ENCODE data around the gene ATP10A. TPM values are rescaled to one million over a fixed set of nuclear protein-coding genes. Genes with fewer than 3 reads are reported as not detected.

Gene ATP10A
- total RNA-seq, 2 donors from 2014 or later, result 16.6 to 22.8 TPM

- Mint-ChIP-seq H3K27ac (no peak overlapping the region), H3K9me3 (no peaks in the 10 kb centered on the region), H3K36me3 (peaks cover 4% of the 10 kb centered on the region), H3K4me3 (no peak overlapping the region), H3K4me1 (ENCODE audit: low read depth in 2 of 2) (peaks cover 0 to 2% of the 10 kb centered on the region in 2 donors), H3K27me3 (no peaks in the 10 kb centered on the region)
- DNase-seq (ENCODE audit: low spot score) (no peak), ATAC-seq (peak in 1 of 2 donors; percentile 25)
These were observed 183.6 kb downstream of the ATP10A start for GRCh38 chr15:25679492-25679891.

- H3K4me1 Mint-ChIP-seq (ENCODE audit: low read depth in 2 of 2), result peaks cover 0 to 2% of the 10 kb centered on the region in 2 donors
- ATAC-seq (no peak), DNase-seq (ENCODE audit: low spot score) (no peak)
- peak overlapping the region in 1 of 2 donors; percentile 22 for H3K27ac Mint-ChIP-seq
- peaks cover 4% of the 10 kb centered on the region for H3K36me3 Mint-ChIP-seq
- no peak overlapping the region for H3K4me3 Mint-ChIP-seq
- no peaks in the 10 kb centered on the region for H3K9me3 Mint-ChIP-seq
- H3K27me3 Mint-ChIP-seq, result no peaks in the 10 kb centered on the region
These were observed 184.6 kb downstream of the ATP10A start for GRCh38 chr15:25678500-25678855.

GRCh38 chr15:25677719-25678499 lies 185.2 kb downstream of the ATP10A start:
- Mint-ChIP-seq H3K27ac (peak overlapping the region in 1 of 2 donors; percentile 22), H3K27me3 (no peaks in the 10 kb centered on the region), H3K9me3 (no peaks in the 10 kb centered on the region), H3K4me3 (no peak overlapping the region), H3K4me1 (ENCODE audit: low read depth in 2 of 2) (peaks cover 0 to 2% of the 10 kb centered on the region in 2 donors), H3K36me3 (peaks cover under 1% of the 10 kb centered on the region)
- DNase-seq (ENCODE audit: low spot score) (no peak), ATAC-seq (no peak)

GRCh38 chr15:25676070-25676469 lies 187.1 kb downstream of the ATP10A start:
- H3K27me3 Mint-ChIP-seq, result peaks cover 0 to 8% of the 10 kb centered on the region in 2 donors
- ATAC-seq (no peak), DNase-seq (ENCODE audit: low spot score) (no peak)
- H3K36me3 Mint-ChIP-seq, result no peaks in the 10 kb centered on the region
- H3K9me3 Mint-ChIP-seq, result no peaks in the 10 kb centered on the region
- H3K4me1 Mint-ChIP-seq (ENCODE audit: low read depth in 2 of 2), result peaks cover 0 to 2% of the 10 kb centered on the region in 2 donors
- no peak overlapping the region for H3K4me3 Mint-ChIP-seq
- no peak overlapping the region for H3K27ac Mint-ChIP-seq

- Mint-ChIP-seq H3K9me3 (no peaks in the 10 kb centered on the region), H3K4me3 (no peak overlapping the region), H3K36me3 (no peaks in the 10 kb centered on the region), H3K27ac (no peak overlapping the region), H3K27me3 (peaks cover 0 to 8% of the 10 kb centered on the region in 2 donors), H3K4me1 (ENCODE audit: low read depth in 2 of 2) (peaks cover 0 to 5% of the 10 kb centered on the region in 2 donors)
- ATAC-seq (no peak), DNase-seq (ENCODE audit: low spot score) (no peak)
These were observed 187.7 kb downstream of the ATP10A start for GRCh38 chr15:25675396-25675795.

- DNase-seq (ENCODE audit: low spot score) (no peak), ATAC-seq (no peak)
- Mint-ChIP-seq H3K9me3 (no peaks in the 10 kb centered on the region), H3K4me3 (no peak overlapping the region), H3K36me3 (no peaks in the 10 kb centered on the region), H3K4me1 (ENCODE audit: low read depth in 2 of 2) (peaks cover 0 to 2% of the 10 kb centered on the region in 2 donors), H3K27ac (no peak overlapping the region), H3K27me3 (peaks cover under 1 to 10% of the 10 kb centered on the region in 2 donors)
These were observed 188.2 kb downstream of the ATP10A start for GRCh38 chr15:25674913-25675312.

GRCh38 chr15:25673972-25674371 lies 189.2 kb downstream of the ATP10A start:
- H3K36me3 Mint-ChIP-seq, result no peaks in the 10 kb centered on the region
- peaks cover 0 to 5% of the 10 kb centered on the region in 2 donors for H3K4me1 Mint-ChIP-seq (ENCODE audit: low read depth in 2 of 2)
- no peak for DNase-seq (ENCODE audit: low spot score)
- ATAC-seq, result no peak
- H3K9me3 Mint-ChIP-seq, result no peaks in the 10 kb centered on the region
- no peak overlapping the region for H3K27ac Mint-ChIP-seq
- no peak overlapping the region for H3K4me3 Mint-ChIP-seq
- H3K27me3 Mint-ChIP-seq, result peaks cover 3 to 15% of the 10 kb centered on the region in 2 donors

- no peaks in the 10 kb centered on the region for H3K9me3 Mint-ChIP-seq
These were observed 189.8 kb downstream of the ATP10A start for GRCh38 chr15:25673351-25673750.

GRCh38 chr15:25671132-25671531 lies 192.0 kb downstream of the ATP10A start:
- no peaks in the 10 kb centered on the region for H3K36me3 Mint-ChIP-seq
- DNase-seq (ENCODE audit: low spot score), result no peak
- ATAC-seq, result no peak
- no peaks in the 10 kb centered on the region for H3K9me3 Mint-ChIP-seq
- peaks cover 0 to 5% of the 10 kb centered on the region in 2 donors for H3K4me1 Mint-ChIP-seq (ENCODE audit: low read depth in 2 of 2)
- peaks cover 3 to 15% of the 10 kb centered on the region in 2 donors for H3K27me3 Mint-ChIP-seq
- H3K4me3 Mint-ChIP-seq, result no peak overlapping the region
- no peak overlapping the region for H3K27ac Mint-ChIP-seq

More at GRCh38 chr15:25673351-25673750, 189.8 kb downstream of the ATP10A start:
- Mint-ChIP-seq H3K4me3 (no peak overlapping the region), H3K27me3 (peaks cover 3 to 15% of the 10 kb centered on the region in 2 donors), H3K4me1 (ENCODE audit: low read depth in 2 of 2) (peaks cover 0 to 5% of the 10 kb centered on the region in 2 donors), H3K27ac (no peak overlapping the region), H3K36me3 (no peaks in the 10 kb centered on the region)
- ATAC-seq (no peak), DNase-seq (ENCODE audit: low spot score) (no peak)

GRCh38 chr15:25670621-25671020 lies 192.5 kb downstream of the ATP10A start:
- no peaks in the 10 kb centered on the region for H3K36me3 Mint-ChIP-seq
- H3K27me3 Mint-ChIP-seq, result peaks cover 3 to 15% of the 10 kb centered on the region in 2 donors
- H3K9me3 Mint-ChIP-seq, result no peaks in the 10 kb centered on the region
- H3K27ac Mint-ChIP-seq, result no peak overlapping the region
- peaks cover 0 to 5% of the 10 kb centered on the region in 2 donors for H3K4me1 Mint-ChIP-seq (ENCODE audit: low read depth in 2 of 2)
- H3K4me3 Mint-ChIP-seq, result no peak overlapping the region
- ATAC-seq (no peak), DNase-seq (ENCODE audit: low spot score) (no peak)

- H3K4me1 Mint-ChIP-seq (ENCODE audit: low read depth in 2 of 2), result peaks cover 0 to 5% of the 10 kb centered on the region in 2 donors
- ATAC-seq, result peak in 1 of 2 donors; percentile 24
- H3K27ac Mint-ChIP-seq, result no peak overlapping the region
These were observed 193.0 kb downstream of the ATP10A start for GRCh38 chr15:25670025-25670554.

GRCh38 chr15:25668901-25669300 lies 194.2 kb downstream of the ATP10A start:
- peaks cover 0 to 8% of the 10 kb centered on the region in 2 donors for H3K4me1 Mint-ChIP-seq (ENCODE audit: low read depth in 2 of 2)
- ATAC-seq, result no peak
- H3K27me3 Mint-ChIP-seq, result peaks cover 10 to 26% of the 10 kb centered on the region in 2 donors
- H3K36me3 Mint-ChIP-seq, result no peaks in the 10 kb centered on the region
- no peak overlapping the region for H3K4me3 Mint-ChIP-seq
- no peak for DNase-seq (ENCODE audit: low spot score)
- no peaks in the 10 kb centered on the region for H3K9me3 Mint-ChIP-seq
- no peak overlapping the region for H3K27ac Mint-ChIP-seq

More at GRCh38 chr15:25670025-25670554, 193.0 kb downstream of the ATP10A start:
- H3K4me3 Mint-ChIP-seq, result no peak overlapping the region
- no peaks in the 10 kb centered on the region for H3K36me3 Mint-ChIP-seq
- H3K9me3 Mint-ChIP-seq, result no peaks in the 10 kb centered on the region
- DNase-seq (ENCODE audit: low spot score), result no peak
- H3K27me3 Mint-ChIP-seq, result peaks cover 5 to 18% of the 10 kb centered on the region in 2 donors

- H3K27me3 Mint-ChIP-seq, result peaks cover 10 to 26% of the 10 kb centered on the region in 2 donors
- no peak overlapping the region for H3K27ac Mint-ChIP-seq
- no peak for DNase-seq (ENCODE audit: low spot score)
- no peaks in the 10 kb centered on the region for H3K9me3 Mint-ChIP-seq
- no peak for ATAC-seq
- no peaks in the 10 kb centered on the region for H3K36me3 Mint-ChIP-seq
- no peak overlapping the region for H3K4me3 Mint-ChIP-seq
- peaks cover 0 to 8% of the 10 kb centered on the region in 2 donors for H3K4me1 Mint-ChIP-seq (ENCODE audit: low read depth in 2 of 2)
These were observed 194.8 kb downstream of the ATP10A start for GRCh38 chr15:25668236-25668795.

GRCh38 chr15:25667829-25668228 lies 195.3 kb downstream of the ATP10A start:
- H3K9me3 Mint-ChIP-seq, result no peaks in the 10 kb centered on the region
- peaks cover 0 to 8% of the 10 kb centered on the region in 2 donors for H3K4me1 Mint-ChIP-seq (ENCODE audit: low read depth in 2 of 2)
- peaks cover 14 to 31% of the 10 kb centered on the region in 2 donors for H3K27me3 Mint-ChIP-seq
- DNase-seq (ENCODE audit: low spot score), result no peak
- H3K4me3 Mint-ChIP-seq, result no peak overlapping the region
- no peak for ATAC-seq
- H3K27ac Mint-ChIP-seq, result no peak overlapping the region
- H3K36me3 Mint-ChIP-seq, result no peaks in the 10 kb centered on the region

Measured in natural killer cell treated with Interleukin-12 subunit alpha and Interleukin-12 subunit beta and Interleukin-15 and Interleukin-18, amount 100 ng/mL, for 72 hours (primary cell).